ENCODE measurements around the gene EIF1AD.

DNA sequence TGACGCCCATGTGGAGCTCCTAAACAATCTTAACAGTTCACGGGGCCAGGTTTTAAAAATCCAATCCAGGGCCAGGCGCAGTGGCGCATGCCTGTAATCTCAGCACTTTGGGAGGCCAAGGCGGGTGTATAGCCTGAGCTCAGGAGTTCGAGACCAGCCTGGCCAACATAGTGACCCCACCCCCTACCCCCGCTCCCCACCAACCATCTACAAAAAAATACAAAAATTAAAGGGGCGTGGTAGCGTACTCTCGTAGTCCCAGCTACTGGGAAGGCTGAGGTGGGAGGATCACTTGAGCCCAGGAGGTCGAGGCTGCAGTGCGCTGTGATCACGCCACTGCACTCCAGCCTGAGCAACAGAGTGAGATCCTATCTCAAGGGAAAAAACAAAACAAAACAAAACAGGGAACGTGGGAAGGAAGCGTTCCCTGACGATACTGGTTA, 41.1 kb downstream of the EIF1AD start:
- TF ChIP-seq CTCF (conservative IDR thresholded peaks at IDR 0.05) (no peak), EZH2 (IDR thresholded peaks at IDR 0.05; ENCODE audit: low read depth) (no peak)

All from PC-9 (cell line).